H1 (cell line): ENCODE results near the gene DTD1. TPM values are rescaled to one million over a fixed set of nuclear protein-coding genes. Genes with fewer than 3 reads are reported as not detected.

Source experiments
- USF2 ChIP-seq: IDR thresholded peaks from 2 replicates; pipeline ENCODE4 v1.6.1; 2011; ENCODE audit warnings: low read length, improper control_type of control experiment
- polyA plus RNA-seq, 7 experiments: library from polyadenylated mRNA; depleted of rRNA in 3 of 7; stranded (reverse) in 5 of 7; unstranded in 2 of 7; fragments of >200 nt in 5 of 7; fragments of 200-250 nt in 2 of 7; gene quantifications; 1 replicate in 5 of 7; 2 replicates in 1 of 7; 4 replicates in 1 of 7; pipeline versions ENCODE4 v1.2.1 to v1.2.3, GENCODE V29; 2011 to 2013; ENCODE audit warnings: missing spikeins in 2 of 7, mixed read lengths in 2 of 7
- total RNA-seq: library from RNA; stranded (reverse); fragmentation: NEBNext Ultra II Directional; extraction: Animal tissue kit (Norgen Biotek cat#: 25700); gene quantifications from 2 replicates; pipeline ENCODE4 v1.2.1, GENCODE V29; 2021

Gene DTD1
- total and polyA plus RNA-seq, 2 of the 8 experiments (the other 6 are each of a cell fraction or from before 2014, with no cell fraction given) = 49.7 to 66.6 TPM

DNA sequence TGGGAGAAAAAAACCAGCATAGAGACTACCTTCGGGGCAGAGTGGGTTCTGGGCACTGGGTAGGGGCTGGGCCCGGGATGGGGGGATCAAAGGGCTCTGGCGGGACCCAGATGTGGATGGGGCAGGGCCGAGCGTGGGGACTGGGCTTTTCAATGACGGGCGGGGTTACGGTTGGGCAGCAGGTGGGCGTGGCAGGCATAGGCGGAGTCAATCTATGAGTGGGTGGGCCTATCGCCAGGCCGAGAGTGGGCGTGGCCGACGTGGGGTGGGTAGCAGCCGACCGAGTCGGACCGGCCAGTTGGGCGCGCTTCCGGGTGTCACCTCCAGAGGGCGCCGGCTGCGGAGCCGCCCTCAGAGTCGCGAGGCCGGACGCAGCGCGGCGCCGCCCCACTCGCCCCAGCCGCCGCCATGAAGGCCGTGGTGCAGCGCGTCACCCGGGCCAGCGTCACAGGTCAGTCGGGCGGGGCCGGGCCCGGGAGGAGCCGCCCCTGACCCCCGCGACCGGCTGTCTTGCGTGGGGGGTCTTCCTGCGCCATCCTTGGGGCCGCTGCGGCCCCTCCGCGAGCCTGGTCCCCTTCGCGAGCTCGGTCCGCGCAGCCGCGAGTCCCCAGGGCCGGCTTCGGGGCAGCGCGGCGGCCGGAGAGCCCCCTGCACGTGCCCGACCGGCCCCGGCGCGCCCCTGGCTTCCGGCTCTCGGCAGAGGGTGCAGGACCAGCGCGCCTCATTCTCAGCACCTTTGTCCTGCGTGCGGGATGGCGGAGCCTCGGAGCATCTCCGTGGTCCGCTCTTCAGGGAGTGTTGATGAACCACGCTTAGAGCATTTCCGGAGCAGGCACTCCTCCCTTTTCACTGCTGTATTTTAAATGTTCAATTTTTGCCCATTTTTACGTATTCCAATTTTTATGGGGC is at the start of gene DTD1 (continued):
- TF ChIP-seq USF2 = no peak
